Measurements from ENCODE around the gene SURF4.

DNA sequence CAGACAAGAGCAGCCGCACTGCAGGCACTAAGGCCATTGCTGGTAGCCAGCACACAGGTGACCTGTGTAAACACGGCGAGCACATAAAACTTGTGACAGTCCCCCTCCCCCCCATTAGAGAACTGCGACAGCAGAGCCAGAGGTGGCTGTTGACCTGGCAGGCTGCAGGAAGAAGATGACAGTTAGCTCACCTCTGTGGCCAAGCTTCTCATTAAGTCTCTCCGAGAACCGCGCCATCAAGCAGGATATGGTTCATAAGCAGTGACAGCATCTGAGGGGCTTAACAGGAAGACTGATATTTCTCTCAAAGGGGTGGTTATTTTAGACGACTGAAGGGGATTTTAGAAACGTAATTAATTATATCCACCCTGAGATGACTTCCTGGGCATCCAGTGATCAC lies 5.2 kb downstream of the SURF4 start:
- TF ChIP-seq, protein P1, sequence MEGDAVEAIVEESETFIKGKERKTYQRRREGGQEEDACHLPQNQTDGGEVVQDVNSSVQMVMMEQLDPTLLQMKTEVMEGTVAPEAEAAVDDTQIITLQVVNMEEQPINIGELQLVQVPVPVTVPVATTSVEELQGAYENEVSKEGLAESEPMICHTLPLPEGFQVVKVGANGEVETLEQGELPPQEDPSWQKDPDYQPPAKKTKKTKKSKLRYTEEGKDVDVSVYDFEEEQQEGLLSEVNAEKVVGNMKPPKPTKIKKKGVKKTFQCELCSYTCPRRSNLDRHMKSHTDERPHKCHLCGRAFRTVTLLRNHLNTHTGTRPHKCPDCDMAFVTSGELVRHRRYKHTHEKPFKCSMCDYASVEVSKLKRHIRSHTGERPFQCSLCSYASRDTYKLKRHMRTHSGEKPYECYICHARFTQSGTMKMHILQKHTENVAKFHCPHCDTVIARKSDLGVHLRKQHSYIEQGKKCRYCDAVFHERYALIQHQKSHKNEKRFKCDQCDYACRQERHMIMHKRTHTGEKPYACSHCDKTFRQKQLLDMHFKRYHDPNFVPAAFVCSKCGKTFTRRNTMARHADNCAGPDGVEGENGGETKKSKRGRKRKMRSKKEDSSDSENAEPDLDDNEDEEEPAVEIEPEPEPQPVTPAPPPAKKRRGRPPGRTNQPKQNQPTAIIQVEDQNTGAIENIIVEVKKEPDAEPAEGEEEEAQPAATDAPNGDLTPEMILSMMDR (IDR thresholded peaks at IDR 0.05), result no peak
- no peak for TF ChIP-seq POLR2A (IDR thresholded peaks at IDR 0.05)

Measured in transverse colon (tissue), 3 donors.